Measurements from ENCODE around the gene CDC34.

Gene CDC34, protein sequence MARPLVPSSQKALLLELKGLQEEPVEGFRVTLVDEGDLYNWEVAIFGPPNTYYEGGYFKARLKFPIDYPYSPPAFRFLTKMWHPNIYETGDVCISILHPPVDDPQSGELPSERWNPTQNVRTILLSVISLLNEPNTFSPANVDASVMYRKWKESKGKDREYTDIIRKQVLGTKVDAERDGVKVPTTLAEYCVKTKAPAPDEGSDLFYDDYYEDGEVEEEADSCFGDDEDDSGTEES

DNA sequence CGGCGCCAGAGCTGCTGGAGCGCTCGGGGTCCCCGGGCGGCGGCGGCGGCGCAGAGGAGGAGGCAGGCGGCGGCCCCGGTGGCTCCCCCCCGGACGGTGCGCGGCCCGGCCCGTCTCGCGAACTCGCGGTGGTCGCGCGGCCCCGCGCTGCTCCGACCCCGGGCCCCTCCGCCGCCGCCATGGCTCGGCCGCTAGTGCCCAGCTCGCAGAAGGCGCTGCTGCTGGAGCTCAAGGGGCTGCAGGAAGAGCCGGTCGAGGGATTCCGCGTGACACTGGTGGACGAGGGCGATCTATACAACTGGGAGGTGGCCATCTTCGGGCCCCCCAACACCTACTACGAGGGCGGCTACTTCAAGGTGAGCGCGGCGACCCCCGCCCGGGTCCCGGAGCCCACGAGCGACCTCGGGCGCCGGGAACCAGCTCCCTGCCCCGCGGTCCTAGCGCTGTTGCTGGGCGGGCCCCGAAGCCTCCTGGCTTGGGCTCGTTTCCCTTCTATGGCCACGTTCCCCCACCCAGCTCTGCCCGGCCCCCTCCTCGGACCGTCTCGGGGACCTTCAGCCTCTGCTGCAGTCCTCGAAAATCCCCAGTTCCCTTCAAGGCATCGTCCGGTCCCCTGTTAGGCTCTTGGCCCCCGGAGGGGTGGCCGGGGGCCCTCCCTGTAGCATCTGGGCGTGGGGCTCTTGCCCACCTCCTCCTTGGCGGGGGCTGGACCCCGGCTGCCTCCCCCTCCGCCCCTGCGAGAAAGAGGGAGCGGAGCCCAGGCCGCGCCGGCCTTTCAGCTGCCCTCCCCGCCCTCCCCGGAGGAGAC lies at the start of gene CDC34:
Gene CDC34 (plus strand): TSS at position 8 of the 808 bp plus-strand sequence. CDS start 172 bp downstream, at position 180.
- DNase-seq (ENCODE audit: low read depth in 2 of 2), result no peak

DNA sequence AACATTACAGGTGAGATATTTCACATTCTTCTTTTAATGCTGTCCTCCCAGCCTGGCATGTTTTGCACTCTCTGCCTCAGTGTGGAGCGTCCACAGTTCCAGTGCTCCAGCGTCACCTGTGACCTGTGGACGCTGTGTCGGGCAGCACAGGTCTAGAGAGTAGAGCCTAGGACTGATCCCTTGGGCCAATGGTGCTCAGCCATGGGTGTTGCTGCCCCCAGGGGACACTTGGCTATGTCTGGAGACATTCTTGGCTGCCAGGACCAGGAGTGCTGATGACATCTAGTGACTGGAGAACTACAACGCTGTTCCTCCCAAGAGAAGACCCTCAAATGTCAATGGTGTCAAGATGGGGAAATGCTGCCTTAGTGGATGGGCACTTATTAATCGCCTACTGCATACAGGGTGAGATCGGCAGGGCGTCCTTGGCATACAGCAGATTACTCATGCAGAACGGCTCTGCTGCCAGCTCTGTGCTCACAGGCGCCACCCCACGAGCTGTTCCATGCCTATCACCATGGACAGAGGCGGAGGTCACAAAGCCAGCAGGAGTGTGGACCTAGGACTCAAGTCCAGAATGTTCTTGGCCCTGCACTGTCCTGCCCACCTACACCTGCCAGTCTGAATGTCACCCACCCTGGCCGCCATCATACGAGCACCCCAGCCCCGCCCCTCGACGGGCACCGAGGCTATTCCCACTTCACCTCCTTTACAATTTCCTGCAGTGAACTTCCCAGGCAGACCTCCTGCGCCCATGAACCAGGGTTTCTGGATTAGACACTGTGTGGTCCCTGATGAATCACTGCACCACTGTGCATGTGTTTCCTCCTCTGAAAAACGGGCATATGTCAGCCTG lies 49.1 kb upstream of the CDC34 start:
- no peak for DNase-seq (ENCODE audit: low read depth in 2 of 2)

- no peak for DNase-seq (ENCODE audit: low read depth in 2 of 2)
Measured at GRCh38 chr19:483332-484072, 48.1 kb upstream of the CDC34 start.

DNA sequence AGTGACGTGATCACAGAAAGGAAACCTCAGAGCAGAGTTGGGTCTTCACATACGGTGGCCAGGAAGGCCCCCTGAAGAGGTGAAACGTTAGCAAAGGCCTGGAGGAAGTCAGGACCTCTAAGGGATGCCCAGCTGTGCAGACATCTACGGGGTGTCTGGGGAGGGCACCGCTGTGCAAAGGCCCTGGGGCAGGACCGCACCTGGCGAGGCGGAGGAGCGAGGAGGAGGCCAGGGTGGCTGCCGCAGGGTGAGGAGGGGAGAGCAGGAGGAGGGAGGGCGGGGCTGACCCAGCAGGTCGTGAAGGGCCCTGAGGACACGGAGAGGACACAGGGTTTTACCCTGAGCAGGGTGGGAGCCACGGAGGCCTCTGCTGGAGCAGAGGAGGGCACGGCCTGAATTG lies 47.1 kb upstream of the CDC34 start:
- DNase-seq (ENCODE audit: low read depth in 2 of 2), result no peak

GRCh38 chr19:485077-485476 lies 46.5 kb upstream of the CDC34 start:
- DNase-seq (ENCODE audit: low read depth in 2 of 2), result no peak

GRCh38 chr19:485583-486236 lies 45.9 kb upstream of the CDC34 start:
- no peak for DNase-seq (ENCODE audit: low read depth in 2 of 2)

DNA sequence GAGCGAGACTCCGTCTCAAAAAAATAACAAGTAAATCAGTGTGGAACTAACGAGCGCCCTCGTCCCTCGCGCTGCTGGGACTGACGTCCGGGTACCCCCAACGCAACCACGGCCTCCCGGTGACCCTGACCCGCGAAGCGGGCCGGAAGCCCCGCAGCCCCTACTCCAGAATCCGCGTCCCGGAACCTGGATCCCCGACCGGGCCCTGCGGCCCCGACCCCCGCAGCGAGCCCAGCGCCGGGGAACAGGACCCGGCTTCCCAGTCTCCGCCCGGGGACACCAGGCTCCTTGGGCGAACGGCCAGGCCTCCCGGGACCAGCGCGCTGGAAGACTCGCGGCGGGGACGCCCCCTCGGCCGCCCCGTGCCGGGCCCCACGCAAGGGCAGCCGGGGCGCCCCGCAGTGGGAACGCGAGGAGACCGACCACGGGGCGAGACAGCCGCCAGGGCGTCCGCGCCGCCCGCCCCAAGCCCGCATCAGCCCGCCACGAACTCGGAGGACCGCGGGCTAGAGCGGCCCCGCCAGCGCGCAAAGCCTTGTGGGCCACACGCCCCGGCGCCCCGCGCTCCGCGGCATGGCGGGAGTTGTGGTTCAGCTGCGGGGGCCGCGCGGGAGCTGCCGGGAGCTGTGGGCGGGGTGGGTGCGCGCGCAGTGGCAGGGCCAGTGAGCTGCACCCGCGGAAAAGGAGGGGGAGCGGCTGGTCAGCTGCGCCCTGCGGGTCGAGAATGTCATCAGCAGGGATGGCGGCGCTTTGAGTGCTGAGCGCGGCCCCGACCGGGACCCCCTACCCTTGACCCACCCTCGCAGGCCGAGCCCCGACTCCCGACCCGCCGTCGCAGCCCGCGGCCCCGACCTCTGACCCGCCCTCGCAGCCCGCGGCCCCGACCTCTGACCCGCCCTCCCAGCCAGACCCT lies 42.8 kb upstream of the CDC34 start:
- peak; percentile 83 to 87 for DNase-seq (ENCODE audit: low read depth in 2 of 2)

- no peak for DNase-seq (ENCODE audit: low read depth in 2 of 2)
Measured at GRCh38 chr19:489418-490196, 42.0 kb upstream of the CDC34 start.

- no peak for DNase-seq (ENCODE audit: low read depth in 2 of 2)
Measured at GRCh38 chr19:491146-491741, 40.3 kb upstream of the CDC34 start.

GRCh38 chr19:492091-492531 lies 39.4 kb upstream of the CDC34 start:
- DNase-seq (ENCODE audit: low read depth in 2 of 2), result no peak

- DNase-seq (ENCODE audit: low read depth in 2 of 2), result no peak
Measured at GRCh38 chr19:493391-494170, 38.0 kb upstream of the CDC34 start.

- DNase-seq (ENCODE audit: low read depth in 2 of 2), result no peak
Measured at GRCh38 chr19:494171-495080, 37.1 kb upstream of the CDC34 start.

DNA sequence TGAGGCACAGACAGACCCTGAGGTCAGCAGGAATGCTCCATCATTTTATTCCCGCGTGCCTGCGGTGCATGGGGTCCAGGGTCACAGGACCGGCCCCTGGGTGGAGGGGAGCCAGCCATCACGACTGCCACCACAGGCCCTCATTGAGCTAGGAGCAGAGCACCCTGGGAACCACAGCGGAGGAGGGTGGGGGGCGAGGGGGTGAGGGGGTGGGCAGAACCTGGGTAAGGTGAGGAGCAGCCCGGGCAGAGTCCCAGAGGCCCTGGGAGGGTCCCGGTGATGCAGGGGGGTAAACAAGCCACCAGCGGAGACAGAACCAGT lies 36.5 kb upstream of the CDC34 start:
- DNase-seq (ENCODE audit: low read depth in 2 of 2), result no peak

- DNase-seq (ENCODE audit: low read depth in 2 of 2), result no peak
Measured at GRCh38 chr19:495402-496111, 36.0 kb upstream of the CDC34 start.

DNA sequence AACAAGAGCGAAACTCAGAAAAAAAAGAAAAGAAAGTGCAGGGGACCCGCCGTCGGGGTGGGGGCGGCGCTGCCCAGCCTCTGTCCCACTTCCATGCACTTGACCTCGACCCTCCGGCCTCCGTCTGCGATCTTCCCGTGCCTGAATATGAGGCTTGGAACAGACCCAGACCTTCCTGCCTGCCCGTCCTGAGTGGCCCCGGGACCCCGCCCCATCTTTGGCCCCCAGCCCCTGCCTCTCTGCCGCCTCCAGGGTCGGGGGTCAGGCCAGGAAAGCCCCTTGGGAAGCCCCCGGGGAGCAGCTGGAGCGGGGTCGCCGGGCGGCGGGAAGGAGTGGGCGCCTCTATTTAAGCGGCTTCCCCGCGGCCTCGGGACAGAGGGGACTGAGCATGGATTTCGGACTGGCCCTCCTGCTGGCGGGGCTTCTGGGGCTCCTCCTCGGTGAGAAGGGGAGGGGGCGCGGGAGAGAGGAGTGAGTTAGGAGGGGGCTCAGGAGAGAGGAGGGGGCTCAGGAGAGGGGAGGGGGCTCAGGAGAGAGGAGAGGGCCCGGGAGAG lies 35.4 kb upstream of the CDC34 start, which contains the start of gene MADCAM1:
Gene MADCAM1 (plus strand): TSS at position 375 of the 554 bp plus-strand sequence. CDS start 14 bp downstream, at position 389.
- no peak for DNase-seq (ENCODE audit: low read depth in 2 of 2)

DNA sequence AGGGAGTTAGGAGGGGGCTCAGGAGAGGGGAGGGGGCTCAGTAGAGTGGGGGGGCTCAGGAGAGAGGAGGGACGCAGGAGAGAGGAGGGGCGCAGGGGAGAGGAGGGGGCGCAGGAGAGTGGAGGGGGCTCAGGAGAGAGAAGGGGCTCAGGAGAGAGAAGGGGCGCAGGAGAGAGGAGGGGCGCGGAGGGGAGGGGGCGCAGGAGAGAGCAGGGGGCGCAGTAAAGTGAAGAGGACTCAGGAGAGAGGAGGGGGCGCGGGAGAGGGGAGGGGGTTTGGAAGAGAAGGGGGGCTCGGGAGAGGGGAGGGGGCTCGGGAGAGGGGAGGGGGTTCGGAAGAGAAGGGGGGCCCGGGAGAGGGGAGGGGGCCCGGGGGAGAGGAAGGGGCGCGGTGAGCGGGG lies 34.6 kb upstream of the CDC34 start:
- DNase-seq (ENCODE audit: low read depth in 2 of 2), result no peak
